Vagina (tissue), 2 donors: ENCODE measurements around the gene TPO.

ENCODE experiments used
- POLR2AphosphoS5 ChIP-seq, 2 donors: sonication (generic); formaldehyde crosslinking; IDR thresholded peaks; one replicate each; pipeline ENCODE4 v1.9.0; 2017; ENCODE audit warnings: antibody characterized with exemption in 2 of 2, mild to moderate bottlenecking in 2 of 2, low read depth in 1 of 2; ENCODE audit not compliant: insufficient read depth in 1 of 2
- TF ChIP-seq, protein P1 (sequence below), 3 experiments: fragments of 450-650 bp in 2 of 3; fragments of 200-600 bp in 1 of 3; sonication (generic) in 1 of 3; IDR thresholded peaks; one replicate each; pipeline ENCODE4 v1.5.1; 2017 to 2019; ENCODE audit warnings: antibody characterized with exemption in 3 of 3, mild to moderate bottlenecking in 2 of 3, moderate library complexity in 2 of 3

DNA sequence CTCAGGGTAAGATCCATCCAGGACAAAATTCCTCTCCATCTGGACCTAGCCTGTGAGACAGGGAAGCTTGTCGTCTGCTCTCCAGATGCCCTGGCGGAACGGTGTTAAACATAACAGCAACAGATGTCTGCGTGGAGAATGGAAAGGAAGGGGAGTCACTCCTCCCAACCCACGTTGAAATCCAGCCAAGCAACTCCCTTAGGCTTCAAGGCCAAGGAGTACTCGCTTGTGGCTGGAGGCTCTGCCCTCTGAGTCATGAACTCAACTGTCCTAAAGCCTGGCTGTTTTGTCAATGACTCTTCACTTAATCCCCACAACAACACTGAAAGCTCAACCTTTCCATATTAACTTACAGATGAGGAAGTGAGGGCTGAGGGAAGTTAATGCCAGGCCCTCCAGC, 42.2 kb downstream of the TPO start:
- TF ChIP-seq POLR2AphosphoS5 (IDR thresholded peaks at IDR 0.05; ENCODE audit: insufficient read depth in 1 of 2, low read depth in 1 of 2), result no peak
- TF ChIP-seq, protein P1, sequence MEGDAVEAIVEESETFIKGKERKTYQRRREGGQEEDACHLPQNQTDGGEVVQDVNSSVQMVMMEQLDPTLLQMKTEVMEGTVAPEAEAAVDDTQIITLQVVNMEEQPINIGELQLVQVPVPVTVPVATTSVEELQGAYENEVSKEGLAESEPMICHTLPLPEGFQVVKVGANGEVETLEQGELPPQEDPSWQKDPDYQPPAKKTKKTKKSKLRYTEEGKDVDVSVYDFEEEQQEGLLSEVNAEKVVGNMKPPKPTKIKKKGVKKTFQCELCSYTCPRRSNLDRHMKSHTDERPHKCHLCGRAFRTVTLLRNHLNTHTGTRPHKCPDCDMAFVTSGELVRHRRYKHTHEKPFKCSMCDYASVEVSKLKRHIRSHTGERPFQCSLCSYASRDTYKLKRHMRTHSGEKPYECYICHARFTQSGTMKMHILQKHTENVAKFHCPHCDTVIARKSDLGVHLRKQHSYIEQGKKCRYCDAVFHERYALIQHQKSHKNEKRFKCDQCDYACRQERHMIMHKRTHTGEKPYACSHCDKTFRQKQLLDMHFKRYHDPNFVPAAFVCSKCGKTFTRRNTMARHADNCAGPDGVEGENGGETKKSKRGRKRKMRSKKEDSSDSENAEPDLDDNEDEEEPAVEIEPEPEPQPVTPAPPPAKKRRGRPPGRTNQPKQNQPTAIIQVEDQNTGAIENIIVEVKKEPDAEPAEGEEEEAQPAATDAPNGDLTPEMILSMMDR (IDR thresholded peaks at IDR 0.05), result no peak
